ENCODE measurements around the gene IRGC.

IRGC gene

GRCh38 chr19:43691755-43692154, 24.1 kb upstream of the IRGC start:
- DNase-seq, result no peak

- no peak for DNase-seq
These were observed 23.5 kb upstream of the IRGC start for GRCh38 chr19:43692385-43692784.

- peak; percentile 35 for DNase-seq
These were observed 23.0 kb upstream of the IRGC start for GRCh38 chr19:43692877-43693276.

- no peak for DNase-seq
These were observed 21.3 kb upstream of the IRGC start for GRCh38 chr19:43694553-43694952.

- no peak for DNase-seq
These were observed 19.7 kb upstream of the IRGC start for GRCh38 chr19:43695985-43696704.

GRCh38 chr19:43697295-43697694, 18.6 kb upstream of the IRGC start:
- DNase-seq, result no peak

- DNase-seq, result no peak
These were observed 16.1 kb upstream of the IRGC start for GRCh38 chr19:43699506-43700394.

GRCh38 chr19:43700395-43701000, 15.4 kb upstream of the IRGC start:
- peak; percentile 39 for DNase-seq

GRCh38 chr19:43704002-43704705, 11.7 kb upstream of the IRGC start:
- no peak for DNase-seq

- no peak for DNase-seq
These were observed 10.1 kb upstream of the IRGC start for GRCh38 chr19:43705729-43706128.

GRCh38 chr19:43707158-43707712, 8.6 kb upstream of the IRGC start:
- no peak for DNase-seq

- no peak for DNase-seq
These were observed 7.2 kb upstream of the IRGC start for GRCh38 chr19:43708716-43709115.

GRCh38 chr19:43711751-43712355, 4.0 kb upstream of the IRGC start:
- no peak for DNase-seq

- no peak for DNase-seq
These were observed 2.7 kb upstream of the IRGC start for GRCh38 chr19:43713208-43713607.

GRCh38 chr19:43718627-43719377, 2.9 kb downstream of the IRGC start:
- DNase-seq, result no peak

- DNase-seq, result no peak
These were observed 3.5 kb downstream of the IRGC start for GRCh38 chr19:43719378-43719868.

GRCh38 chr19:43719918-43720317, 4.0 kb downstream of the IRGC start:
- no peak for DNase-seq

GRCh38 chr19:43720936-43721335, 5.1 kb downstream of the IRGC start:
- DNase-seq, result no peak

- DNase-seq, result no peak
These were observed 5.7 kb downstream of the IRGC start for GRCh38 chr19:43721469-43722048.

GRCh38 chr19:43723588-43723987, 7.7 kb downstream of the IRGC start:
- DNase-seq, result no peak

GRCh38 chr19:43724896-43725295, 9.0 kb downstream of the IRGC start:
- no peak for DNase-seq

Measured in SIG-M5 (cell line).